ENCODE data around the gene ACTMAP. TPM values are rescaled to one million over a fixed set of nuclear protein-coding genes. Genes with fewer than 3 reads are reported as not detected.
A peak's percentile ranks its signal among the peaks of the same experiment; 100 is the strongest.

Gene ACTMAP
- total and polyA plus RNA-seq, 2 of the 8 experiments (the other 6 are each of a cell fraction or from before 2014, with no cell fraction given) = 24.1 to 26.5 TPM

GRCh38 chr19:40777645-40777936 lies 27.3 kb upstream of the ACTMAP start (continued):
- TF ChIP-seq KDM1A (IDR thresholded peaks at IDR 0.05; ENCODE audit: borderline replicate concordance, low read length) (no peak), SP4 (IDR thresholded peaks at IDR 0.05; ENCODE audit: low read length) (no peak), EZH2 (IDR thresholded peaks at IDR 0.05; ENCODE audit: low read depth, low read length, severe bottlenecking) (no peak), SAP30 (IDR thresholded peaks at IDR 0.05; ENCODE audit: insufficient read depth, insufficient replicate concordance, low read length) (no peak), TAF7 (optimal IDR thresholded peaks at IDR 0.05; ENCODE audit: borderline replicate concordance, low read depth, low read length) (no peak), CEBPB (IDR thresholded peaks at IDR 0.05; ENCODE audit: low read depth, low read length) (no peak), TEAD4 (IDR thresholded peaks at IDR 0.05; ENCODE audit: low read depth, low read length) (no peak), ASH2L (IDR thresholded peaks at IDR 0.05; ENCODE audit: low read length) (peak; percentile 95), E2F6 (IDR thresholded peaks at IDR 0.05) (no peak), CTBP2 (IDR thresholded peaks at IDR 0.05; ENCODE audit: borderline replicate concordance, insufficient read depth, insufficient read length, low read length) (no peak), CBX8 (IDR thresholded peaks at IDR 0.05; ENCODE audit: borderline replicate concordance, low read depth, low read length) (no peak), KDM5A (IDR thresholded peaks at IDR 0.05; ENCODE audit: low read length) (no peak), TBP (IDR thresholded peaks at IDR 0.05; ENCODE audit: low read depth, low read length) (no peak), BRCA1 (IDR thresholded peaks at IDR 0.05; ENCODE audit: low read depth, low read length) (0 out of 2 replicates have a peak, but pooled peaks have one; percentile 3), CHD1 (IDR thresholded peaks at IDR 0.05; ENCODE audit: low read depth, low read length) (0 out of 2 replicates have a peak, but pooled peaks have one; percentile 31), SIRT6 (IDR thresholded peaks at IDR 0.05; ENCODE audit: low read length) (no peak)

All from H1 (cell line).